Trophoblast cell (in vitro differentiated cells and primary cell): Measurements from ENCODE around the gene ARG1.

Source experiments
- DNase-seq, 2 donors: peaks; one replicate each; pipeline ENCODE4 v3.0.0-alpha.2; 2016
- H2AFZ ChIP-seq: 2 replicates; pipeline ENCODE4 v1.6.1; 2013; ENCODE audit warnings: low read length, moderate library complexity, mild to moderate bottlenecking; ENCODE audit not compliant: insufficient read depth, poor library complexity
- H2AK5ac ChIP-seq: 2 replicates; pipeline ENCODE4 v1.6.1; 2013; ENCODE audit warnings: mild to moderate bottlenecking, low read length
- H2BK120ac ChIP-seq: 2 replicates; pipeline ENCODE4 v1.6.1; 2013; ENCODE audit warnings: low read length, mild to moderate bottlenecking, moderate library complexity; ENCODE audit not compliant: insufficient read depth, poor library complexity
- H2BK12ac ChIP-seq: 2 replicates; pipeline ENCODE4 v1.6.1; 2013; ENCODE audit warnings: mild to moderate bottlenecking, low read length, moderate library complexity
- H2BK5ac ChIP-seq: 2 replicates; pipeline ENCODE4 v1.6.1; 2013; ENCODE audit warnings: low read length, low read depth, moderate library complexity, mild to moderate bottlenecking; ENCODE audit not compliant: poor library complexity
- H3K14ac ChIP-seq: 2 replicates; pipeline ENCODE4 v1.6.1; 2013; ENCODE audit warnings: mild to moderate bottlenecking, low read length
- H3K18ac ChIP-seq: 2 replicates; pipeline ENCODE4 v1.6.1; 2013; ENCODE audit warnings: mild to moderate bottlenecking, low read length
- H3K23ac ChIP-seq: 2 replicates; pipeline ENCODE4 v1.6.1; 2013; ENCODE audit warnings: low read length
- H3K27ac ChIP-seq: 2 replicates; pipeline ENCODE4 v1.5.1; 2013; ENCODE audit warnings: low read depth, mild to moderate bottlenecking, inconsistent platforms, low read length, moderate library complexity
- H3K27me3 ChIP-seq: 2 replicates; pipeline ENCODE4 v1.6.1; 2013; ENCODE audit warnings: inconsistent platforms, mild to moderate bottlenecking, low read length, moderate library complexity; ENCODE audit not compliant: insufficient read depth
- H3K36me3 ChIP-seq, 2 experiments: 1 replicate in 1 of 2; 2 replicates in 1 of 2; pipeline ENCODE4 v1.6.1; 2013; ENCODE audit warnings: low read length in 2 of 2, mild to moderate bottlenecking in 2 of 2, moderate library complexity in 1 of 2; ENCODE audit not compliant: insufficient read depth in 2 of 2, control insufficient read depth in 1 of 2
- H3K4ac ChIP-seq: 2 replicates; pipeline ENCODE4 v1.6.1; 2013; ENCODE audit warnings: low read depth, mild to moderate bottlenecking, low read length, moderate library complexity
- H3K4me1 ChIP-seq, 2 experiments: 1 replicate in 1 of 2; 2 replicates in 1 of 2; pipeline ENCODE4 v1.6.1; 2013; ENCODE audit warnings: low read length in 2 of 2, mild to moderate bottlenecking in 2 of 2, moderate library complexity in 1 of 2; ENCODE audit not compliant: insufficient read depth in 2 of 2, control insufficient read depth in 1 of 2
- H3K4me2 ChIP-seq: 2 replicates; pipeline ENCODE4 v1.6.1; 2013; ENCODE audit warnings: inconsistent platforms, mild to moderate bottlenecking, low read length, moderate library complexity
- H3K4me3 ChIP-seq: 2 replicates; pipeline ENCODE4 v1.5.1; 2013; ENCODE audit warnings: mild to moderate bottlenecking, low read depth, low read length, inconsistent platforms
- H3K79me1 ChIP-seq: one replicate; pipeline ENCODE4 v1.6.1; 2013; ENCODE audit warnings: low read length
- H3K79me2 ChIP-seq: 2 replicates; pipeline ENCODE4 v1.6.1; 2013; ENCODE audit warnings: low read length, mild to moderate bottlenecking; ENCODE audit not compliant: control insufficient read depth, insufficient read depth, poor library complexity
- H3K9ac ChIP-seq: 2 replicates; pipeline ENCODE4 v1.6.1; 2013; ENCODE audit warnings: mild to moderate bottlenecking, low read length
- H3K9me3 ChIP-seq: 2 replicates; pipeline ENCODE4 v1.6.1; 2013; ENCODE audit warnings: low read depth, mild to moderate bottlenecking, control low read depth, inconsistent platforms, low read length; ENCODE audit not compliant: insufficient read depth
- H4K12ac ChIP-seq: 2 replicates; pipeline ENCODE4 v1.6.1; 2013; ENCODE audit warnings: low read depth, mild to moderate bottlenecking, low read length, moderate library complexity
- H4K8ac ChIP-seq: 2 replicates; pipeline ENCODE4 v1.6.1; 2013; ENCODE audit warnings: low read depth, mild to moderate bottlenecking, low read length, moderate library complexity
- H4K91ac ChIP-seq: one replicate; pipeline ENCODE4 v1.6.1; 2013; ENCODE audit warnings: low read depth, mild to moderate bottlenecking, low read length, moderate library complexity
- WGBS: extraction: QIAGEN DNeasy Blood & Tissue Kit; methylation state at CpG from one replicate; pipeline ENCODE4 v1.1.7; 2013; ENCODE audit warnings: missing lambda C conversion rate; ENCODE audit not compliant: insufficient read length, insufficient coverage; ENCODE audit errors: extremely low coverage; 5-methylcytosine and 5-hydroxymethylcytosine counted together

ARG1 gene

GRCh38 chr6:131552572-131552971 lies 20.5 kb upstream of the ARG1 start:
- Histone ChIP-seq H3K79me2 (no peaks in the 10 kb centered on the region), H2BK5ac (no peak overlapping the region), H4K12ac (no peak overlapping the region), H2BK12ac (no peak overlapping the region), H3K23ac (no peak overlapping the region), H3K36me3 (no peaks in the 10 kb centered on the region), H3K27me3 (no peaks in the 10 kb centered on the region), H3K9ac (no peak overlapping the region), H2AK5ac (no peak overlapping the region), H3K4me3 (no peak overlapping the region), H3K4me1 (no peaks in the 10 kb centered on the region), H3K4me2 (no peak overlapping the region), H3K4ac (no peak overlapping the region), H3K14ac (no peak overlapping the region), H4K8ac (no peak overlapping the region), H4K91ac (no peak overlapping the region), H3K27ac (no peak overlapping the region), H3K79me1 (no peaks in the 10 kb centered on the region), H2BK120ac (no peak overlapping the region), H2AFZ (no peak overlapping the region), H3K9me3 (no peaks in the 10 kb centered on the region), H3K18ac (no peak overlapping the region)
- DNase-seq: no peak
- WGBS: no CpG with 5 or more reads among the region's 3 CpGs

- H4K8ac ChIP-seq: no peak overlapping the region
- no peak overlapping the region for H2BK120ac ChIP-seq
- no peak overlapping the region for H3K23ac ChIP-seq
Measured at GRCh38 chr6:131555992-131556391, 17.0 kb upstream of the ARG1 start.

GRCh38 chr6:131558922-131559321 lies 14.1 kb upstream of the ARG1 start:
- DNase-seq: no peak
- no peak overlapping the region for H3K4me2 ChIP-seq
- H3K79me1 ChIP-seq: no peaks in the 10 kb centered on the region
- no peak overlapping the region for H2BK120ac ChIP-seq
- H3K4ac ChIP-seq: no peak overlapping the region
- H2AK5ac ChIP-seq: no peak overlapping the region
- no peak overlapping the region for H4K91ac ChIP-seq
- H3K23ac ChIP-seq: no peak overlapping the region
- H3K14ac ChIP-seq: no peak overlapping the region
- no peak overlapping the region for H4K8ac ChIP-seq
- no peak overlapping the region for H3K27ac ChIP-seq
- no peak overlapping the region for H3K9ac ChIP-seq
- no peaks in the 10 kb centered on the region for H3K9me3 ChIP-seq
- no peaks in the 10 kb centered on the region for H3K36me3 ChIP-seq
- no peaks in the 10 kb centered on the region for H3K4me1 ChIP-seq
- H3K18ac ChIP-seq: no peak overlapping the region
- H2BK5ac ChIP-seq: no peak overlapping the region
- no peak overlapping the region for H3K4me3 ChIP-seq
- H2AFZ ChIP-seq: no peak overlapping the region
- H3K27me3 ChIP-seq: no peaks in the 10 kb centered on the region
- H2BK12ac ChIP-seq: no peak overlapping the region
- no CpG with 5 or more reads among the region's 4 CpGs for WGBS
- no peak overlapping the region for H4K12ac ChIP-seq
- peaks cover 2% of the 10 kb centered on the region for H3K79me2 ChIP-seq

More at GRCh38 chr6:131555992-131556391, 17.0 kb upstream of the ARG1 start:
- Histone ChIP-seq H3K14ac (no peak overlapping the region), H3K79me2 (peaks cover 2% of the 10 kb centered on the region), H3K36me3 (no peaks in the 10 kb centered on the region), H3K27me3 (no peaks in the 10 kb centered on the region), H3K18ac (no peak overlapping the region), H3K79me1 (no peaks in the 10 kb centered on the region), H2AK5ac (no peak overlapping the region), H2AFZ (no peak overlapping the region), H3K27ac (no peak overlapping the region), H3K4ac (no peak overlapping the region), H4K91ac (no peak overlapping the region), H3K9ac (no peak overlapping the region), H3K4me2 (no peak overlapping the region), H3K4me1 (no peaks in the 10 kb centered on the region), H2BK5ac (no peak overlapping the region), H3K9me3 (no peaks in the 10 kb centered on the region), H2BK12ac (no peak overlapping the region), H3K4me3 (no peak overlapping the region), H4K12ac (no peak overlapping the region)
- DNase-seq: no peak

GRCh38 chr6:131561925-131562707 lies 10.9 kb upstream of the ARG1 start:
- Histone ChIP-seq H3K4ac (no peak overlapping the region), H3K4me1 (no peaks in the 10 kb centered on the region), H2BK5ac (no peak overlapping the region), H3K79me2 (peaks cover 2% of the 10 kb centered on the region), H3K79me1 (no peaks in the 10 kb centered on the region), H2BK12ac (no peak overlapping the region), H4K12ac (no peak overlapping the region), H4K91ac (no peak overlapping the region), H3K18ac (no peak overlapping the region), H3K4me2 (no peak overlapping the region), H2BK120ac (no peak overlapping the region), H3K36me3 (no peaks in the 10 kb centered on the region), H3K27me3 (no peaks in the 10 kb centered on the region), H3K14ac (no peak overlapping the region), H3K9ac (no peak overlapping the region), H3K27ac (no peak overlapping the region), H3K9me3 (no peaks in the 10 kb centered on the region), H3K4me3 (no peak overlapping the region), H2AFZ (no peak overlapping the region), H2AK5ac (no peak overlapping the region), H4K8ac (no peak overlapping the region), H3K23ac (no peak overlapping the region)
- DNase-seq: no peak
- no CpG with 5 or more reads among the region's 4 CpGs for WGBS
